PC-3 (cell line): Measurements from ENCODE around the gene ARSK. TPM values are rescaled to one million over a fixed set of nuclear protein-coding genes. Genes with fewer than 3 reads are reported as not detected.

ENCODE experiments used
- ATAC-seq: fragments of 200-7000 bp; cut with Tn5 transposase; 2 replicates; pipeline ENCODE4 v1.9.1; 2020; ENCODE audit warnings: mild to moderate bottlenecking, moderate library complexity
- BruUV-seq: library from RNA; stranded (reverse); fragments of 400-500 nt; replicated peaks from 2 replicates; lab custom pipeline; 2021; lab: Mats Ljungman, UMichigan
- CTCF ChIA-PET: fragments of 300-600 bp; sonication (Branson Sonifier 250); formaldehyde crosslinking; loops from one replicate; lab custom pipeline; 2022; ENCODE audit warnings: antibody characterized with exemption; lab: Charles Lee
- POLR2A ChIA-PET: fragments of 300-600 bp; sonication (Branson Sonifier 250); formaldehyde crosslinking; loops from one replicate; lab custom pipeline; 2022; ENCODE audit warnings: antibody characterized with exemption; ENCODE audit not compliant: unreplicated experiment; lab: Charles Lee
- DNase-seq: peaks from one replicate; pipeline ENCODE4 v3.0.0-alpha.2; 2015
- H2AFZ ChIP-seq: fragments of 300-600 bp; sonication (generic); 2 replicates; pipeline ENCODE4 v1.6.0; 2016; ENCODE audit warnings: antibody characterized with exemption, low read length
- H3F3A ChIP-seq: fragments of 300-600 bp; sonication (generic); one replicate; pipeline ENCODE4 v1.6.0; 2017; ENCODE audit warnings: antibody characterized with exemption, low read length, control low read depth, mild to moderate bottlenecking; ENCODE audit not compliant: unreplicated experiment
- H3K27ac ChIP-seq: fragments of 300-600 bp; sonication (generic); 2 replicates; pipeline ENCODE4 v1.5.1; 2016; ENCODE audit warnings: mild to moderate bottlenecking, low read length
- H3K27me3 ChIP-seq: fragments of 300-600 bp; sonication (generic); 2 replicates; pipeline ENCODE4 v1.6.1; 2016; ENCODE audit warnings: low read length, mixed read lengths
- H3K36me3 ChIP-seq: fragments of 300-600 bp; sonication (generic); 2 replicates; pipeline ENCODE4 v1.6.1; 2016; ENCODE audit warnings: low read depth, mixed run types, low read length, mixed read lengths
- H3K4me1 ChIP-seq: fragments of 300-600 bp; sonication (generic); 2 replicates; pipeline ENCODE4 v1.5.1; 2016; ENCODE audit warnings: low read length; ENCODE audit not compliant: insufficient read depth
- H3K4me2 ChIP-seq: fragments of 300-600 bp; sonication (generic); 2 replicates; pipeline ENCODE4 v1.6.0; 2016; ENCODE audit warnings: low read length
- H3K4me3 ChIP-seq: fragments of 300-600 bp; sonication (generic); 2 replicates; pipeline ENCODE4 v1.5.1; 2016; ENCODE audit warnings: mild to moderate bottlenecking, low read length, mixed read lengths
- H3K79me2 ChIP-seq: fragments of 300-600 bp; sonication (generic); 2 replicates; pipeline ENCODE4 v1.6.1; 2017; ENCODE audit warnings: low read length, mixed read lengths
- H3K9ac ChIP-seq: fragments of 300-600 bp; sonication (generic); 2 replicates; pipeline ENCODE4 v1.6.0; 2016; ENCODE audit warnings: mild to moderate bottlenecking, low read length
- H3K9me2 ChIP-seq: fragments of 300-600 bp; sonication (generic); replicated peaks from 2 replicates; pipeline ENCODE4 v1.6.1; 2016; ENCODE audit warnings: mixed run types, low read length, mixed read lengths
- H3K9me3 ChIP-seq: fragments of 300-600 bp; sonication (generic); 2 replicates; pipeline ENCODE4 v1.6.1; 2016; ENCODE audit warnings: low read length, mixed read lengths
- H4K20me1 ChIP-seq: fragments of 300-600 bp; sonication (generic); 2 replicates; pipeline ENCODE4 v1.6.1; 2016; ENCODE audit warnings: low read length, mixed read lengths
- EZH2 ChIP-seq: fragments of 300-600 bp; sonication (generic); IDR thresholded peaks from one replicate; pipeline ENCODE4 v1.6.1; 2017; ENCODE audit warnings: antibody characterized with exemption, mild to moderate bottlenecking, low read length; ENCODE audit not compliant: unreplicated experiment
- EZH2phosphoT487 ChIP-seq: fragments of 300-600 bp; sonication (generic); IDR thresholded peaks from 2 replicates; pipeline ENCODE4 v1.6.1; 2018; ENCODE audit warnings: mild to moderate bottlenecking, antibody characterized with exemption, low read length, borderline replicate concordance
- intact Hi-C: fragments of 100-400 bp; cut with micrococcal nuclease; formaldehyde crosslinking; loops from 2 replicates; pipeline ENCODE4 v1.9.0; 2023
- total RNA-seq: library from RNA; depleted of rRNA; stranded (reverse); fragments of >200 nt; gene quantifications from 2 replicates; pipeline ENCODE4 v1.2.3, GENCODE V29; 2014; rRNA removed
- TF ChIP-seq, protein P1 (sequence below): fragments of 300-600 bp; sonication (generic); conservative IDR thresholded peaks from 2 replicates; pipeline ENCODE4 v1.5.1; 2017; ENCODE audit warnings: antibody characterized with exemption, low read depth, mild to moderate bottlenecking, low read length

Gene ARSK
- total RNA-seq, 1 experiment from 2014 or later = 10.5 TPM

DNA sequence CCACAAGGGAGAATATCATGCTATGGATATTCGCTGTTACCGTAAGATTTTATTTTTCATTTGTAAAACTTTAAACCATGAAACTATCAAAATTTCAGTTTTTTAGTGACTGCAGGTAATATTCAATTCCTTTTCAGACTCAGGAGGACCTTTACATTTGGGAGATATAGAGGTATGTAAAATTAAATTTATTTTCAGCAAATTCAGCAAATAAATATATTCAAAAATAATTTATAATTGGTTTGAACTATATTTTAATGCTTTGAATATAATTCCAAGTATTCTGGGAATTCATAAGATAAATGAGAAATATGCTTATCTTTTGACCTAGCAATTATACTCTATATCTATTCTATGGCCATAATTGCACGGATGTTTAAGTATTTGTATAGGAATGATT lies 99.3 kb downstream of the ARSK start:
- no TSS peak for BruUV-seq

More for the DNA sequence above, 99.3 kb downstream of the ARSK start:
- POLR2A ChIA-PET = no interaction called here
- Histone ChIP-seq H3K36me3 (no peaks in the 10 kb centered on the region), H3K4me2 (no peak overlapping the region), H3K79me2 (no peaks in the 10 kb centered on the region), H2AFZ (no peak overlapping the region), H3K9me3 (no peaks in the 10 kb centered on the region), H3K4me1 (no peaks in the 10 kb centered on the region), H3F3A (no peaks in the 10 kb centered on the region), H3K27me3 (no peaks in the 10 kb centered on the region), H4K20me1 (no peaks in the 10 kb centered on the region), H3K4me3 (no peak overlapping the region), H3K9me2 (no peaks in the 10 kb centered on the region), H3K27ac (no peak overlapping the region), H3K9ac (no peak overlapping the region)
- ATAC-seq = 0 out of 2 replicates have a peak, but pooled peaks have one; percentile 42
- intact Hi-C loops = no loop called here
- TF ChIP-seq, protein P1, sequence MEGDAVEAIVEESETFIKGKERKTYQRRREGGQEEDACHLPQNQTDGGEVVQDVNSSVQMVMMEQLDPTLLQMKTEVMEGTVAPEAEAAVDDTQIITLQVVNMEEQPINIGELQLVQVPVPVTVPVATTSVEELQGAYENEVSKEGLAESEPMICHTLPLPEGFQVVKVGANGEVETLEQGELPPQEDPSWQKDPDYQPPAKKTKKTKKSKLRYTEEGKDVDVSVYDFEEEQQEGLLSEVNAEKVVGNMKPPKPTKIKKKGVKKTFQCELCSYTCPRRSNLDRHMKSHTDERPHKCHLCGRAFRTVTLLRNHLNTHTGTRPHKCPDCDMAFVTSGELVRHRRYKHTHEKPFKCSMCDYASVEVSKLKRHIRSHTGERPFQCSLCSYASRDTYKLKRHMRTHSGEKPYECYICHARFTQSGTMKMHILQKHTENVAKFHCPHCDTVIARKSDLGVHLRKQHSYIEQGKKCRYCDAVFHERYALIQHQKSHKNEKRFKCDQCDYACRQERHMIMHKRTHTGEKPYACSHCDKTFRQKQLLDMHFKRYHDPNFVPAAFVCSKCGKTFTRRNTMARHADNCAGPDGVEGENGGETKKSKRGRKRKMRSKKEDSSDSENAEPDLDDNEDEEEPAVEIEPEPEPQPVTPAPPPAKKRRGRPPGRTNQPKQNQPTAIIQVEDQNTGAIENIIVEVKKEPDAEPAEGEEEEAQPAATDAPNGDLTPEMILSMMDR = no peak
- no peak for TF ChIP-seq EZH2phosphoT487
- no peak for TF ChIP-seq EZH2
- no peak for DNase-seq
- CTCF ChIA-PET = no interaction called here

Other genes with a start within 250 kb of the ARSK start
- not detected in 2 replicates for gene FAM81B, start 163.7 kb upstream of the ARSK start, total RNA-seq
- gene SKIC3, start 124 bp upstream of the ARSK start, total RNA-seq = 27.8 and 37.6 TPM in 2 replicates
- 0.35 TPM in 1 of 2 replicates, not detected in the other for gene GPR150, start 65.0 kb downstream of the ARSK start, total RNA-seq
- gene RFESD, start 91.7 kb downstream of the ARSK start, total RNA-seq = 0.36 and 2.4 TPM in 2 replicates
- gene SPATA9, start 127.9 kb downstream of the ARSK start, total RNA-seq = not detected in 2 replicates
- gene RHOBTB3, start 176.2 kb downstream of the ARSK start, total RNA-seq = 14.2 and 16.3 TPM in 2 replicates